SK-N-SH treated with all-trans-retinoic acid at 6 μM for 48 hours (cell line): ENCODE measurements around the gene TUBB1.

Experiments used
- ATAC-seq: fragments of 200-7000 bp; cut with Tn5 transposase; 3 replicates; pipeline ENCODE4 v1.9.1; 2020; ENCODE audit warnings: mild to moderate bottlenecking, moderate library complexity
- ARNTL ChIP-seq: fragments of 450-650 bp; formaldehyde crosslinking; IDR thresholded peaks from 2 replicates; pipeline ENCODE4 v1.5.0; 2020; ENCODE audit warnings: low read depth, mild to moderate bottlenecking, moderate library complexity, borderline replicate concordance
- BACH2 ChIP-seq: fragments of 250-450 bp; sonication (Bioruptor Pico); IDR thresholded peaks from 2 replicates; pipeline ENCODE4 v1.9.0; 2021; ENCODE audit warnings: mild to moderate bottlenecking, borderline replicate concordance
- CSDC2 ChIP-seq: fragments of 250-450 bp; sonication (Bioruptor Pico); IDR thresholded peaks from 2 replicates; pipeline ENCODE4 v1.5.0; 2020; ENCODE audit warnings: mild to moderate bottlenecking, moderate library complexity
- ESRRG ChIP-seq: fragments of 250-450 bp; sonication (Bioruptor Pico); IDR thresholded peaks from 2 replicates; pipeline ENCODE4 v1.6.1; 2021; ENCODE audit warnings: mild to moderate bottlenecking
- GLIS3 ChIP-seq: fragments of 250-450 bp; sonication (Bioruptor Pico); IDR thresholded peaks from 2 replicates; pipeline ENCODE4 v1.5.0; 2020; ENCODE audit warnings: mild to moderate bottlenecking, moderate library complexity
- ISL1 ChIP-seq: fragments of 250-450 bp; sonication (Bioruptor Pico); IDR thresholded peaks from 2 replicates; pipeline ENCODE4 v2.1.2; 2022; ENCODE audit warnings: mild to moderate bottlenecking, moderate library complexity
- OSR1 ChIP-seq: fragments of 250-450 bp; sonication (Bioruptor Pico); IDR thresholded peaks from 2 replicates; pipeline ENCODE4 v1.8.0; 2022; ENCODE audit warnings: moderate library complexity, mild to moderate bottlenecking, inconsistent platforms
- PPARA ChIP-seq: fragments of 250-450 bp; sonication (Bioruptor Pico); IDR thresholded peaks from 2 replicates; pipeline ENCODE4 v1.5.0; 2020; ENCODE audit warnings: mild to moderate bottlenecking, borderline replicate concordance
- RARB ChIP-seq: fragments of 250-450 bp; sonication (Bioruptor Pico); IDR thresholded peaks from 2 replicates; pipeline ENCODE4 v1.8.0; 2021; ENCODE audit warnings: mild to moderate bottlenecking, moderate library complexity
- SNAI2 ChIP-seq: fragments of 250-450 bp; sonication (Bioruptor Pico); IDR thresholded peaks from 2 replicates; pipeline ENCODE4 v1.5.0; 2020; ENCODE audit warnings: mild to moderate bottlenecking, moderate library complexity
- TCF4 ChIP-seq: fragments of 250-450 bp; sonication (Bioruptor Pico); IDR thresholded peaks from 2 replicates; pipeline ENCODE4 v1.8.0; 2021; ENCODE audit warnings: mild to moderate bottlenecking, moderate library complexity, borderline replicate concordance
- TOX ChIP-seq: fragments of 250-450 bp; sonication (Bioruptor Pico); IDR thresholded peaks from 2 replicates; pipeline ENCODE4 v1.8.0; 2021; ENCODE audit warnings: mild to moderate bottlenecking, moderate library complexity, borderline replicate concordance
- ZC3H10 ChIP-seq: fragments of 250-450 bp; sonication (Bioruptor Pico); IDR thresholded peaks from 2 replicates; pipeline ENCODE4 v1.5.1; 2021; ENCODE audit warnings: mild to moderate bottlenecking, moderate library complexity
- ZFP3 ChIP-seq: fragments of 250-450 bp; sonication (Bioruptor Pico); IDR thresholded peaks from 2 replicates; pipeline ENCODE4 v1.5.0; 2020; ENCODE audit warnings: mild to moderate bottlenecking, moderate library complexity
- ZNF70 ChIP-seq: fragments of 450-650 bp; formaldehyde crosslinking; IDR thresholded peaks from 2 replicates; pipeline ENCODE4 v1.5.0; 2020; ENCODE audit warnings: mild to moderate bottlenecking, moderate library complexity
- ZNF8 ChIP-seq: fragments of 450-650 bp; formaldehyde crosslinking; IDR thresholded peaks from 2 replicates; pipeline ENCODE4 v1.5.0; 2020; ENCODE audit warnings: mild to moderate bottlenecking, moderate library complexity
- TF ChIP-seq, protein P1 (sequence below): fragments of 250-450 bp; sonication (Bioruptor Pico); IDR thresholded peaks from 2 replicates; pipeline ENCODE4 v1.8.0; 2020; ENCODE audit warnings: mild to moderate bottlenecking, moderate library complexity, borderline replicate concordance
- TF ChIP-seq, protein P2 (sequence below): fragments of 250-450 bp; sonication (Bioruptor Pico); IDR thresholded peaks from 2 replicates; pipeline ENCODE4 v1.8.0; 2021; ENCODE audit warnings: low read depth, mild to moderate bottlenecking, moderate library complexity, borderline replicate concordance
- TF ChIP-seq, protein P3 (sequence below): fragments of 250-450 bp; sonication (Bioruptor Pico); IDR thresholded peaks from 2 replicates; pipeline ENCODE4 v1.5.0; 2020; ENCODE audit warnings: mild to moderate bottlenecking, moderate library complexity
- TF ChIP-seq, protein P4 (sequence below): fragments of 250-450 bp; sonication (Bioruptor Pico); IDR thresholded peaks from 2 replicates; pipeline ENCODE4 v1.5.1; 2020; ENCODE audit warnings: low read depth, mild to moderate bottlenecking, moderate library complexity

The TUBB1 gene

DNA sequence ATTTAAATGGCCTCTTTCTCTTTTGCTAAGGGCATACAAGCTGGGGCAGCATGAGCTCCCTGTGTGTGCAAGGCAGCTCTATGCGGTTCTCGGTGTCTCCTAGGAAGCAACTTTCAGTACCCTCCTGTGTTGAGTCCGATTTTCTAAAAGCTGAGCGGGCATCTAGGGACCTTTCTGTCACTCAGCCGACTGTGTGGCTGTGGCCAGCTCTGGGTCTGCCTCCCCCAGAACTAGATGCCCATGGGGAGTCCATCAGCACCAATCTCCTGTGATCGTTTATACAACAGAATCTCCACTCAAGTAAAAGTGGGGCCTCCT lies 30.7 kb upstream of the TUBB1 start:
- TF ChIP-seq GLIS3 (no peak), TOX (CRISPR knock-in tag) (no peak), ARNTL (CRISPR knock-in tag) (no peak), ESRRG (CRISPR knock-in tag) (no peak), ZFP3 (no peak), BACH2 (no peak), SNAI2 (CRISPR knock-in tag) (no peak)
- TF ChIP-seq, protein P1, sequence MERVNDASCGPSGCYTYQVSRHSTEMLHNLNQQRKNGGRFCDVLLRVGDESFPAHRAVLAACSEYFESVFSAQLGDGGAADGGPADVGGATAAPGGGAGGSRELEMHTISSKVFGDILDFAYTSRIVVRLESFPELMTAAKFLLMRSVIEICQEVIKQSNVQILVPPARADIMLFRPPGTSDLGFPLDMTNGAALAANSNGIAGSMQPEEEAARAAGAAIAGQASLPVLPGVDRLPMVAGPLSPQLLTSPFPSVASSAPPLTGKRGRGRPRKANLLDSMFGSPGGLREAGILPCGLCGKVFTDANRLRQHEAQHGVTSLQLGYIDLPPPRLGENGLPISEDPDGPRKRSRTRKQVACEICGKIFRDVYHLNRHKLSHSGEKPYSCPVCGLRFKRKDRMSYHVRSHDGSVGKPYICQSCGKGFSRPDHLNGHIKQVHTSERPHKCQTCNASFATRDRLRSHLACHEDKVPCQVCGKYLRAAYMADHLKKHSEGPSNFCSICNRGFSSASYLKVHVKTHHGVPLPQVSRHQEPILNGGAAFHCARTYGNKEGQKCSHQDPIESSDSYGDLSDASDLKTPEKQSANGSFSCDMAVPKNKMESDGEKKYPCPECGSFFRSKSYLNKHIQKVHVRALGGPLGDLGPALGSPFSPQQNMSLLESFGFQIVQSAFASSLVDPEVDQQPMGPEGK (CRISPR knock-in tag): no peak
- TF ChIP-seq, protein P2, sequence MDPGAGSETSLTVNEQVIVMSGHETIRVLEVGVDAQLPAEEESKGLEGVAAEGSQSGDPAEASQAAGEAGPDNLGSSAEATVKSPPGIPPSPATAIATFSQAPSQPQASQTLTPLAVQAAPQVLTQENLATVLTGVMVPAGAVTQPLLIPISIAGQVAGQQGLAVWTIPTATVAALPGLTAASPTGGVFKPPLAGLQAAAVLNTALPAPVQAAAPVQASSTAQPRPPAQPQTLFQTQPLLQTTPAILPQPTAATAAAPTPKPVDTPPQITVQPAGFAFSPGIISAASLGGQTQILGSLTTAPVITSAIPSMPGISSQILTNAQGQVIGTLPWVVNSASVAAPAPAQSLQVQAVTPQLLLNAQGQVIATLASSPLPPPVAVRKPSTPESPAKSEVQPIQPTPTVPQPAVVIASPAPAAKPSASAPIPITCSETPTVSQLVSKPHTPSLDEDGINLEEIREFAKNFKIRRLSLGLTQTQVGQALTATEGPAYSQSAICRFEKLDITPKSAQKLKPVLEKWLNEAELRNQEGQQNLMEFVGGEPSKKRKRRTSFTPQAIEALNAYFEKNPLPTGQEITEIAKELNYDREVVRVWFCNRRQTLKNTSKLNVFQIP (CRISPR knock-in tag): no peak
- no peak for ATAC-seq

DNA sequence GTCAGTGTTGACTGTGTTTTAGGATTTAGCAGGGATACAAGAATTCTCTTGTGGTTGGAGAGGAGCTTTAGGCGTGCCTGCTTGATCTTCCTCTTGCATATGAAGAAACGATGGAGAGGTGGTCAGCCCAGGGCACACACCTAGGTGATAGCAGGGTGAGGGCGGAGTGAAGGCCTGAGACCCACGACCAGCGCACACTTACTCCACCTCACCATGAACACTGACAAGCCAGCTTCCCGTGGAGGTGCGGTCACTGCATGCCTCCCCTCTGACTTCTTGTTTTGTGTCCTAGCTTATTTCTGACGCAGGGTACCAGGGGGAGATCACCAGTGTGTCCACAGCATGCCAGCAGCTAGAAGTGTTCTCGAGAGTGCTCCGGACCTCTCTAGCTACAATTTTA lies 30.0 kb upstream of the TUBB1 start:
- TF ChIP-seq TCF4 (CRISPR knock-in tag) (no peak), ARNTL (CRISPR knock-in tag) (no peak)
- TF ChIP-seq, protein P3, sequence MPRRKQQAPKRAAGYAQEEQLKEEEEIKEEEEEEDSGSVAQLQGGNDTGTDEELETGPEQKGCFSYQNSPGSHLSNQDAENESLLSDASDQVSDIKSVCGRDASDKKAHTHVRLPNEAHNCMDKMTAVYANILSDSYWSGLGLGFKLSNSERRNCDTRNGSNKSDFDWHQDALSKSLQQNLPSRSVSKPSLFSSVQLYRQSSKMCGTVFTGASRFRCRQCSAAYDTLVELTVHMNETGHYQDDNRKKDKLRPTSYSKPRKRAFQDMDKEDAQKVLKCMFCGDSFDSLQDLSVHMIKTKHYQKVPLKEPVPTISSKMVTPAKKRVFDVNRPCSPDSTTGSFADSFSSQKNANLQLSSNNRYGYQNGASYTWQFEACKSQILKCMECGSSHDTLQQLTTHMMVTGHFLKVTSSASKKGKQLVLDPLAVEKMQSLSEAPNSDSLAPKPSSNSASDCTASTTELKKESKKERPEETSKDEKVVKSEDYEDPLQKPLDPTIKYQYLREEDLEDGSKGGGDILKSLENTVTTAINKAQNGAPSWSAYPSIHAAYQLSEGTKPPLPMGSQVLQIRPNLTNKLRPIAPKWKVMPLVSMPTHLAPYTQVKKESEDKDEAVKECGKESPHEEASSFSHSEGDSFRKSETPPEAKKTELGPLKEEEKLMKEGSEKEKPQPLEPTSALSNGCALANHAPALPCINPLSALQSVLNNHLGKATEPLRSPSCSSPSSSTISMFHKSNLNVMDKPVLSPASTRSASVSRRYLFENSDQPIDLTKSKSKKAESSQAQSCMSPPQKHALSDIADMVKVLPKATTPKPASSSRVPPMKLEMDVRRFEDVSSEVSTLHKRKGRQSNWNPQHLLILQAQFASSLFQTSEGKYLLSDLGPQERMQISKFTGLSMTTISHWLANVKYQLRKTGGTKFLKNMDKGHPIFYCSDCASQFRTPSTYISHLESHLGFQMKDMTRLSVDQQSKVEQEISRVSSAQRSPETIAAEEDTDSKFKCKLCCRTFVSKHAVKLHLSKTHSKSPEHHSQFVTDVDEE (CRISPR knock-in tag): no peak
- TF ChIP-seq, all 23 proteins: peak for 0
- ATAC-seq: no peak

DNA sequence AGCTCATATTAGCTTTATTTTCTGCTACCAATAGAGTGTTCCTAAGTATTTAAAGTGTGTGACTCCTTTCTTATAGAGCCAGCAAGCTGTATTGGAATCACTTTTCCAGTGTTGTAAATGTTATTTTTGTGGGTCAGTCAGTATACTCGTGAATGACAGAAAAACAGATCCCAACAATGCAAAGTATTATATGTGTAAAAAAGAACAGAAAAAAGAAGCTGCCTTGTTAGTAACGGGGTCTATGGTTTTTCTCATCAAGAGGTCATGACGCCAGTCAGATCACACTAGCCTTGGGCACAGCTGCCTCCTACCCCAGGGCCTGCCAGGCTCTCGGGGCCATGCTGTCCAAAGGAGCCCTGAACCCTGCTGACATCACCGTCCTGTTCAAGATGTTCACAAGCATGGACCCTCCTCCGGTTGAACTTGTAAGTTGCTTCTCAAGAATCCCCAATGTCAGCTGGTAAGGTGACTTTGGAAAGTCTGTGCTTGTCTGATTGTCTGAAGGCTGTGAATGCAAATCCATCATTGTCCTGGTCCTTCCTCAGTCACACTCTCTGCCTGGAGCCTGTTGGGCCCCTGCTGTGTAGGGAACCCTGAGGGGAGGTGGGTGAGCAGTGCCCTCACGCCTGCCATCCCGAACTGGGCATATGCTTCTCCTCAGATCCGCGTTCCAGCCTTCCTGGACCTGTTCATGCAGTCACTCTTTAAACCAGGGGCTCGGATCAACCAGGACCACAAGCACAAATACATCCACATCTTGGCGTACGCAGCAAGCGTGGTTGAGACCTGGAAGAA lies 28.4 kb upstream of the TUBB1 start:
- ATAC-seq: no peak
- TF ChIP-seq, protein P1 (CRISPR knock-in tag): no peak
- TF ChIP-seq, protein P2 (CRISPR knock-in tag): no peak
- TF ChIP-seq, protein P4, sequence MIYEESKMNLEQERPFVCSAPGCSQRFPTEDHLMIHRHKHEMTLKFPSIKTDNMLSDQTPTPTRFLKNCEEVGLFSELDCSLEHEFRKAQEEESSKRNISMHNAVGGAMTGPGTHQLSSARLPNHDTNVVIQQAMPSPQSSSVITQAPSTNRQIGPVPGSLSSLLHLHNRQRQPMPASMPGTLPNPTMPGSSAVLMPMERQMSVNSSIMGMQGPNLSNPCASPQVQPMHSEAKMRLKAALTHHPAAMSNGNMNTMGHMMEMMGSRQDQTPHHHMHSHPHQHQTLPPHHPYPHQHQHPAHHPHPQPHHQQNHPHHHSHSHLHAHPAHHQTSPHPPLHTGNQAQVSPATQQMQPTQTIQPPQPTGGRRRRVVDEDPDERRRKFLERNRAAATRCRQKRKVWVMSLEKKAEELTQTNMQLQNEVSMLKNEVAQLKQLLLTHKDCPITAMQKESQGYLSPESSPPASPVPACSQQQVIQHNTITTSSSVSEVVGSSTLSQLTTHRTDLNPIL (CRISPR knock-in tag): no peak
- TF ChIP-seq ESRRG (CRISPR knock-in tag) (no peak), CSDC2 (CRISPR knock-in tag) (no peak), ZNF70 (CRISPR knock-in tag) (no peak), ZFP3 (no peak), ZC3H10 (CRISPR knock-in tag) (no peak), ISL1 (no peak), RARB (CRISPR knock-in tag) (no peak), ARNTL (CRISPR knock-in tag) (no peak), TCF4 (CRISPR knock-in tag) (no peak), OSR1 (CRISPR knock-in tag) (no peak), BACH2 (no peak), ZNF8 (no peak), PPARA (CRISPR knock-in tag) (no peak), GLIS3 (no peak), SNAI2 (CRISPR knock-in tag) (no peak)
